Ishikawa (cell line): ENCODE measurements around the gene IZUMO1R.

Experiments
- CEBPB ChIP-seq: IDR thresholded peaks from 2 replicates; pipeline ENCODE4 v1.6.1; 2012
- CREB1 ChIP-seq: IDR thresholded peaks from 2 replicates; pipeline ENCODE4 v1.6.1; 2012; ENCODE audit warnings: low read depth
- EGR1 ChIP-seq: IDR thresholded peaks from 2 replicates; pipeline ENCODE4 v1.6.1; 2012
- EP300 ChIP-seq: IDR thresholded peaks from 2 replicates; pipeline ENCODE4 v1.6.1; 2012; ENCODE audit warnings: borderline replicate concordance
- FOXM1 ChIP-seq: IDR thresholded peaks from 2 replicates; pipeline ENCODE4 v1.6.1; 2012; ENCODE audit warnings: low read depth, borderline replicate concordance
- MAX ChIP-seq: IDR thresholded peaks from 2 replicates; pipeline ENCODE4 v1.6.1; 2012
- NFIC ChIP-seq: IDR thresholded peaks from 2 replicates; pipeline ENCODE4 v1.6.1; 2012
- RAD21 ChIP-seq: IDR thresholded peaks from 2 replicates; pipeline ENCODE4 v1.6.1; 2012; ENCODE audit warnings: low read depth
- REST ChIP-seq: IDR thresholded peaks from 2 replicates; pipeline ENCODE4 v1.6.1; 2012; ENCODE audit warnings: low read depth, mild to moderate bottlenecking
- TAF1 ChIP-seq: IDR thresholded peaks from 2 replicates; pipeline ENCODE4 v1.6.1; 2012; ENCODE audit warnings: low read depth, mild to moderate bottlenecking
- TCF12 ChIP-seq: IDR thresholded peaks from 2 replicates; pipeline ENCODE4 v1.6.1; 2012; ENCODE audit warnings: low read depth
- TEAD4 ChIP-seq: IDR thresholded peaks from 2 replicates; pipeline ENCODE4 v1.6.1; 2012
- USF1 ChIP-seq: IDR thresholded peaks from 2 replicates; pipeline ENCODE4 v1.6.1; 2012
- YY1 ChIP-seq: IDR thresholded peaks from 2 replicates; pipeline ENCODE4 v1.6.1; 2012; ENCODE audit warnings: low read depth
- ZBTB7A ChIP-seq: IDR thresholded peaks from 2 replicates; pipeline ENCODE4 v1.6.1; 2012; ENCODE audit warnings: low read depth

IZUMO1R gene

GRCh38 chr11:94275961-94276360, 28.4 kb upstream of the IZUMO1R start:
- no peak for TF ChIP-seq ZBTB7A
- TF ChIP-seq MAX = no peak
- no peak for TF ChIP-seq EP300
- no peak for TF ChIP-seq RAD21
- TF ChIP-seq REST = no peak
- TF ChIP-seq EGR1 = no peak
- TF ChIP-seq CREB1 = no peak
- TF ChIP-seq YY1 = no peak
- no peak for TF ChIP-seq TCF12
- no peak for TF ChIP-seq TEAD4
- no peak for TF ChIP-seq TAF1
- TF ChIP-seq CEBPB = no peak
- no peak for TF ChIP-seq USF1
- TF ChIP-seq FOXM1 = no peak
- no peak for TF ChIP-seq NFIC

GRCh38 chr11:94276943-94277342, 27.4 kb upstream of the IZUMO1R start:
- no peak for TF ChIP-seq TCF12

GRCh38 chr11:94279996-94280395, 24.4 kb upstream of the IZUMO1R start:
- no peak for TF ChIP-seq CEBPB
- no peak for TF ChIP-seq TEAD4
- no peak for TF ChIP-seq YY1
- no peak for TF ChIP-seq USF1
- no peak for TF ChIP-seq CREB1
- no peak for TF ChIP-seq NFIC
- TF ChIP-seq FOXM1 = no peak
- TF ChIP-seq EGR1 = no peak
- no peak for TF ChIP-seq EP300
- TF ChIP-seq TCF12 = no peak
- TF ChIP-seq REST = no peak
- TF ChIP-seq RAD21 = no peak
- no peak for TF ChIP-seq MAX

GRCh38 chr11:94281324-94281723, 23.1 kb upstream of the IZUMO1R start:
- TF ChIP-seq REST (peak; percentile 77), MAX (no peak)

GRCh38 chr11:94283678-94284077, 20.7 kb upstream of the IZUMO1R start:
- TF ChIP-seq CEBPB (no peak), EGR1 (no peak), USF1 (no peak), TCF12 (no peak), MAX (no peak)
